ENCODE measurements around the gene MAN2A1.

DNA sequence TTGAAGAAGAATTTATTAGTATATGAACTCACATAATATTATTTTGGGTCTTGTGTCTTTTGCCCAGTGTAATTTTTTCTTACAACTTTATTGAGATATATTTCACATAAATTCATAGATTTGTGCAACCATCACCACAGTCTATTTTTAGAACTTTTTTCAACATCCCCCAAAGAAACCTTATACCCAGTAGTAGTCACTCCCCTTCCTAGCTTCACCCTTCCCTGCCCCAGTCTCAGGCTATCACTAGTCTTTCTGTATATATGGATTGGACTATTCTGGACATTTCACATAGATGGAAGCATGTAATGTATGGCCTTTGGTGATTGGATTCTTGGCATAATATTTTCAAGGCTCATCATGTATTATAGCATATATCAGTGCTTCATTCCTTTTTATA is 67.8 kb downstream of the MAN2A1 start:
- TF ChIP-seq, protein P1, sequence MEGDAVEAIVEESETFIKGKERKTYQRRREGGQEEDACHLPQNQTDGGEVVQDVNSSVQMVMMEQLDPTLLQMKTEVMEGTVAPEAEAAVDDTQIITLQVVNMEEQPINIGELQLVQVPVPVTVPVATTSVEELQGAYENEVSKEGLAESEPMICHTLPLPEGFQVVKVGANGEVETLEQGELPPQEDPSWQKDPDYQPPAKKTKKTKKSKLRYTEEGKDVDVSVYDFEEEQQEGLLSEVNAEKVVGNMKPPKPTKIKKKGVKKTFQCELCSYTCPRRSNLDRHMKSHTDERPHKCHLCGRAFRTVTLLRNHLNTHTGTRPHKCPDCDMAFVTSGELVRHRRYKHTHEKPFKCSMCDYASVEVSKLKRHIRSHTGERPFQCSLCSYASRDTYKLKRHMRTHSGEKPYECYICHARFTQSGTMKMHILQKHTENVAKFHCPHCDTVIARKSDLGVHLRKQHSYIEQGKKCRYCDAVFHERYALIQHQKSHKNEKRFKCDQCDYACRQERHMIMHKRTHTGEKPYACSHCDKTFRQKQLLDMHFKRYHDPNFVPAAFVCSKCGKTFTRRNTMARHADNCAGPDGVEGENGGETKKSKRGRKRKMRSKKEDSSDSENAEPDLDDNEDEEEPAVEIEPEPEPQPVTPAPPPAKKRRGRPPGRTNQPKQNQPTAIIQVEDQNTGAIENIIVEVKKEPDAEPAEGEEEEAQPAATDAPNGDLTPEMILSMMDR (IDR thresholded peaks at IDR 0.05 in 8 of 11, conservative IDR thresholded peaks at IDR 0.05 in 3 of 11) = no peak
- TF ChIP-seq POLR2A (IDR thresholded peaks at IDR 0.05) = no peak

Measured in spleen (tissue), 7 donors.